ENCODE results near the gene SLC22A5. TPM values are rescaled to one million over a fixed set of nuclear protein-coding genes. Genes with fewer than 3 reads are reported as not detected.

The SLC22A5 gene
- total and polyA plus RNA-seq, 7 experiments from 2014 or later: 1.8 to 10.8 (median 6.9) TPM

- CTCF ChIA-PET: interaction anchor here (0.6 to 0.9 kb wide), 2 partner anchors 15 to 530 kb away, joined by 3 to 4 read pairs; no protein-coding TSS in a partner anchor
- no peaks in the 10 kb centered on the region for H3K4me1 ChIP-seq (ENCODE audit: control insufficient read depth in 2 of 2, insufficient read depth in 2 of 2, low read length in 2 of 2)
- H3K27ac ChIP-seq (ENCODE audit: low read depth, low read length): no peak overlapping the region
- POLR2A ChIA-PET: interaction anchor here (1.3 kb wide), 1 partner anchor 15 kb away, joined by 4 read pairs; no protein-coding TSS in a partner anchor
- no peaks in the 10 kb centered on the region for H3K9me3 ChIP-seq (ENCODE audit: control insufficient read depth in 2 of 3, low read length in 3 of 3)
- Mint-ChIP-seq H3K27ac (no peak overlapping the region), H3K27me3 (peaks cover 0 to 14% (median 0%) of the 10 kb centered on the region in 5 donors), H3K4me3 (no peak overlapping the region), H3K9me3 (peaks cover 0 to 6% (median 3%) of the 10 kb centered on the region in 11 donors), H3K36me3 (peaks cover 1 to 58% (median 40%) of the 10 kb centered on the region in 5 donors), H3K4me1 (peaks cover 0 to 3% (median 0%) of the 10 kb centered on the region in 7 donors)
- intact Hi-C loops (cut with micrococcal nuclease): no loop called here
- DNase-seq: no peak
- no peak overlapping the region for H3K4me3 ChIP-seq (ENCODE audit: low read length)
- H3K27me3 ChIP-seq (ENCODE audit: control insufficient read depth in 2 of 2, insufficient read depth in 2 of 2, low read length in 2 of 2): no peaks in the 10 kb centered on the region
- no peak for ATAC-seq
- peaks cover 0 to 10% (median 0%) of the 10 kb centered on the region in 3 experiments for H3K36me3 ChIP-seq (ENCODE audit: control insufficient read depth in 2 of 3, insufficient read depth in 3 of 3, low read length in 3 of 3)
Observed at GRCh38 chr5:132353486-132353995, 16.0 kb upstream of the SLC22A5 start.

- ATAC-seq (peak; percentile 75), DNase-seq (no peak)
- Mint-ChIP-seq H3K4me1 (peaks cover 0 to 3% (median 0%) of the 10 kb centered on the region in 7 donors), H3K36me3 (peaks cover 1 to 52% (median 39%) of the 10 kb centered on the region in 5 donors), H3K4me3 (no peak overlapping the region), H3K9me3 (peaks cover 0 to 5% (median 2%) of the 10 kb centered on the region in 11 donors), H3K27me3 (peaks cover 0 to 14% (median 0%) of the 10 kb centered on the region in 5 donors), H3K27ac (no peak overlapping the region)
- Histone ChIP-seq H3K4me1 (ENCODE audit: control insufficient read depth in 2 of 2, insufficient read depth in 2 of 2, low read length in 2 of 2) (no peaks in the 10 kb centered on the region), H3K9me3 (ENCODE audit: control insufficient read depth in 2 of 3, low read length in 3 of 3) (no peaks in the 10 kb centered on the region), H3K27ac (ENCODE audit: low read depth, low read length) (no peak overlapping the region), H3K27me3 (ENCODE audit: control insufficient read depth in 2 of 2, insufficient read depth in 2 of 2, low read length in 2 of 2) (no peaks in the 10 kb centered on the region), H3K36me3 (ENCODE audit: control insufficient read depth in 2 of 3, insufficient read depth in 3 of 3, low read length in 3 of 3) (peaks cover 0 to 6% (median 0%) of the 10 kb centered on the region in 3 experiments), H3K4me3 (ENCODE audit: low read length) (no peak overlapping the region)
- ChIA-PET POLR2A (interaction anchor here (1.3 kb wide), 1 partner anchor 14 kb away, joined by 4 read pairs; no protein-coding TSS in a partner anchor), CTCF (interaction anchor here (0.9 kb wide), 1 partner anchor 14 kb away, joined by 3 read pairs; no protein-coding TSS in a partner anchor)
- intact Hi-C loops (cut with micrococcal nuclease): no loop called here
Observed at GRCh38 chr5:132354381-132355139, 14.9 kb upstream of the SLC22A5 start.

- ATAC-seq (no peak), DNase-seq (no peak)
- Mint-ChIP-seq H3K27me3 (peaks cover 0 to 14% (median 0%) of the 10 kb centered on the region in 5 donors), H3K4me3 (no peak overlapping the region), H3K9me3 (peaks cover 0 to 5% (median 0%) of the 10 kb centered on the region in 11 donors), H3K4me1 (peaks cover 0 to 3% (median 0%) of the 10 kb centered on the region in 7 donors), H3K36me3 (peaks cover 0 to 49% (median 36%) of the 10 kb centered on the region in 5 donors), H3K27ac (no peak overlapping the region)
- ChIA-PET CTCF (interaction anchor here (0.6 kb wide), 1 partner anchor 81 kb away, joined by 3 read pairs; no protein-coding TSS in a partner anchor), POLR2A (no interaction called here)
- Histone ChIP-seq H3K4me1 (ENCODE audit: control insufficient read depth in 2 of 2, insufficient read depth in 2 of 2, low read length in 2 of 2) (no peaks in the 10 kb centered on the region), H3K4me3 (ENCODE audit: low read length) (no peak overlapping the region), H3K27ac (ENCODE audit: low read depth, low read length) (no peak overlapping the region), H3K27me3 (ENCODE audit: control insufficient read depth in 2 of 2, insufficient read depth in 2 of 2, low read length in 2 of 2) (no peaks in the 10 kb centered on the region), H3K9me3 (ENCODE audit: control insufficient read depth in 2 of 3, low read length in 3 of 3) (no peaks in the 10 kb centered on the region), H3K36me3 (ENCODE audit: control insufficient read depth in 2 of 3, insufficient read depth in 3 of 3, low read length in 3 of 3) (peaks cover 0 to 6% (median 0%) of the 10 kb centered on the region in 3 experiments)
- intact Hi-C loops (cut with micrococcal nuclease): no loop called here
Observed at GRCh38 chr5:132355140-132355765, 14.3 kb upstream of the SLC22A5 start.

GRCh38 chr5:132358775-132359174 lies 10.7 kb upstream of the SLC22A5 start:
- H3K4me3 Mint-ChIP-seq: no peak overlapping the region
- ChIA-PET CTCF (interaction anchor here (0.5 to 0.7 kb wide), 2 partner anchors 19 to 521 kb away, joined by 3 read pairs; no protein-coding TSS in a partner anchor), POLR2A (interaction anchor here (0.6 to 1.1 kb wide), 4 partner anchors 10 to 97 kb away, joined by 3 read pairs; partner anchors contain the start of gene SLC22A5)
- peaks cover 0 to 1% (median 0%) of the 10 kb centered on the region in 11 donors for H3K9me3 Mint-ChIP-seq
- H3K27ac Mint-ChIP-seq: no peak overlapping the region
- Histone ChIP-seq H3K9me3 (ENCODE audit: control insufficient read depth in 2 of 3, low read length in 3 of 3) (no peaks in the 10 kb centered on the region), H3K4me3 (ENCODE audit: low read length) (no peak overlapping the region), H3K27ac (ENCODE audit: low read depth, low read length) (no peak overlapping the region), H3K27me3 (ENCODE audit: control insufficient read depth in 2 of 2, insufficient read depth in 2 of 2, low read length in 2 of 2) (no peaks in the 10 kb centered on the region), H3K36me3 (ENCODE audit: control insufficient read depth in 2 of 3, insufficient read depth in 3 of 3, low read length in 3 of 3) (no peaks in the 10 kb centered on the region), H3K4me1 (ENCODE audit: control insufficient read depth in 2 of 2, insufficient read depth in 2 of 2, low read length in 2 of 2) (no peaks in the 10 kb centered on the region)
- peaks cover 0 to 7% (median 0%) of the 10 kb centered on the region in 7 donors for H3K4me1 Mint-ChIP-seq
- intact Hi-C loops (cut with micrococcal nuclease): no loop called here
- peaks cover 0 to 48% (median 24%) of the 10 kb centered on the region in 5 donors for H3K36me3 Mint-ChIP-seq
- peaks cover 0 to 2% (median 0%) of the 10 kb centered on the region in 5 donors for H3K27me3 Mint-ChIP-seq
- ATAC-seq (no peak), DNase-seq (no peak)

GRCh38 chr5:132362086-132362485 lies 7.4 kb upstream of the SLC22A5 start:
- CTCF ChIA-PET: no interaction called here

GRCh38 chr5:132363431-132364112 lies 5.9 kb upstream of the SLC22A5 start:
- peaks cover 0 to 5% (median 4%) of the 10 kb centered on the region in 3 experiments for H3K36me3 ChIP-seq (ENCODE audit: control insufficient read depth in 2 of 3, insufficient read depth in 3 of 3, low read length in 3 of 3)
- Mint-ChIP-seq H3K27ac (no peak overlapping the region), H3K9me3 (no peaks in the 10 kb centered on the region), H3K4me3 (no peak overlapping the region), H3K4me1 (peaks cover 0 to 8% (median 0%) of the 10 kb centered on the region in 7 donors), H3K27me3 (peaks cover 0 to 2% (median 0%) of the 10 kb centered on the region in 5 donors), H3K36me3 (peaks cover 0 to 39% (median 23%) of the 10 kb centered on the region in 5 donors)
- no peaks in the 10 kb centered on the region for H3K27me3 ChIP-seq (ENCODE audit: control insufficient read depth in 2 of 2, insufficient read depth in 2 of 2, low read length in 2 of 2)
- intact Hi-C loops (cut with micrococcal nuclease): loop anchor here in 1 of 2 donors (10.0 kb wide), 1 partner anchor 129 kb away; no protein-coding TSS in a partner anchor
- H3K4me1 ChIP-seq (ENCODE audit: control insufficient read depth in 2 of 2, insufficient read depth in 2 of 2, low read length in 2 of 2): no peaks in the 10 kb centered on the region
- CTCF ChIA-PET: interaction anchor here (1.0 kb wide), 1 partner anchor 138 kb away, joined by 3 read pairs; no protein-coding TSS in a partner anchor
- DNase-seq (no peak), ATAC-seq (no peak)
- no peak overlapping the region for H3K4me3 ChIP-seq (ENCODE audit: low read length)
- POLR2A ChIA-PET: no interaction called here
- no peak overlapping the region for H3K27ac ChIP-seq (ENCODE audit: low read depth, low read length)
- no peaks in the 10 kb centered on the region for H3K9me3 ChIP-seq (ENCODE audit: control insufficient read depth in 2 of 3, low read length in 3 of 3)

More at GRCh38 chr5:132362086-132362485, 7.4 kb upstream of the SLC22A5 start:
- H3K4me3 ChIP-seq (ENCODE audit: low read length): no peak overlapping the region
- Mint-ChIP-seq H3K27ac (no peak overlapping the region), H3K4me3 (no peak overlapping the region), H3K4me1 (peaks cover 0 to 3% (median 0%) of the 10 kb centered on the region in 7 donors), H3K9me3 (no peaks in the 10 kb centered on the region), H3K27me3 (peaks cover 0 to 2% (median 0%) of the 10 kb centered on the region in 5 donors), H3K36me3 (peaks cover 0 to 39% (median 23%) of the 10 kb centered on the region in 5 donors)
- no peak overlapping the region for H3K27ac ChIP-seq (ENCODE audit: low read depth, low read length)
- H3K9me3 ChIP-seq (ENCODE audit: control insufficient read depth in 2 of 3, low read length in 3 of 3): no peaks in the 10 kb centered on the region
- no peak for DNase-seq
- no peak for ATAC-seq
- intact Hi-C loops (cut with micrococcal nuclease): loop anchor here in 1 of 2 donors (10.0 kb wide), 1 partner anchor 127 kb away; no protein-coding TSS in a partner anchor
- H3K36me3 ChIP-seq (ENCODE audit: control insufficient read depth in 2 of 3, insufficient read depth in 3 of 3, low read length in 3 of 3): peaks cover 0 to 5% (median 4%) of the 10 kb centered on the region in 3 experiments
- H3K4me1 ChIP-seq (ENCODE audit: control insufficient read depth in 2 of 2, insufficient read depth in 2 of 2, low read length in 2 of 2): no peaks in the 10 kb centered on the region
- H3K27me3 ChIP-seq (ENCODE audit: control insufficient read depth in 2 of 2, insufficient read depth in 2 of 2, low read length in 2 of 2): no peaks in the 10 kb centered on the region
- POLR2A ChIA-PET: no interaction called here

Measured in naive thymus-derived CD4-positive, alpha-beta T cell (primary cell).